Activated T-helper 1 cell treated with anti-CD3 and anti-CD28 coated beads, Interleukin-12 subunit alpha, Interleukin-12 subunit beta, Interleukin-2, Interleukin-4 antibody, amounts not matched to agents 30 ng/mL and 10 ng/mL and 1 ng/mL, durations not matched to agents 14 hours and 24 hours and 36 hours (primary cell): Measurements from ENCODE around the gene SYT7. TPM values are rescaled to one million over a fixed set of nuclear protein-coding genes. Genes with fewer than 3 reads are reported as not detected.
"Not testable (repeated sequence)": the region's sequence is repeated elsewhere in the genome, so short reads cannot be mapped to it uniquely, and the experiment has no call there.

Source experiments
- DNase-seq: peaks from one replicate; pipeline ENCODE4 v3.0.0; 2021; ENCODE audit warnings: low spot score
- H3K27ac Mint-ChIP-seq: one replicate; pipeline ENCODE4 v1.8.0; 2021; ENCODE audit warnings: mild to moderate bottlenecking, mixed read lengths
- H3K27me3 Mint-ChIP-seq: one replicate; pipeline ENCODE4 v1.8.0; 2022; ENCODE audit warnings: mild to moderate bottlenecking, moderate library complexity, mixed read lengths; ENCODE audit not compliant: insufficient read depth
- H3K36me3 Mint-ChIP-seq: one replicate; pipeline ENCODE4 v1.8.0; 2021; ENCODE audit warnings: low read depth, mixed read lengths
- H3K4me1 Mint-ChIP-seq: one replicate; pipeline ENCODE4 v1.8.0; 2021; ENCODE audit warnings: low read depth, mixed read lengths
- H3K4me3 Mint-ChIP-seq: one replicate; pipeline ENCODE4 v1.8.0; 2021; ENCODE audit warnings: mild to moderate bottlenecking, moderate library complexity, mixed read lengths
- H3K9me3 Mint-ChIP-seq: one replicate; pipeline ENCODE4 v1.8.0; 2021; ENCODE audit warnings: mixed read lengths
- intact Hi-C: fragments of 100-400 bp; cut with micrococcal nuclease; formaldehyde crosslinking; loops from one replicate; pipeline ENCODE4 v1.15.1; 2024
- total RNA-seq: library from RNA; stranded (reverse); gene quantifications from 2 replicates; pipeline ENCODE4 v1.2.3, GENCODE V29; 2022

Gene SYT7
- total RNA-seq, 1 donor from 2014 or later: 0.44 TPM

DNA sequence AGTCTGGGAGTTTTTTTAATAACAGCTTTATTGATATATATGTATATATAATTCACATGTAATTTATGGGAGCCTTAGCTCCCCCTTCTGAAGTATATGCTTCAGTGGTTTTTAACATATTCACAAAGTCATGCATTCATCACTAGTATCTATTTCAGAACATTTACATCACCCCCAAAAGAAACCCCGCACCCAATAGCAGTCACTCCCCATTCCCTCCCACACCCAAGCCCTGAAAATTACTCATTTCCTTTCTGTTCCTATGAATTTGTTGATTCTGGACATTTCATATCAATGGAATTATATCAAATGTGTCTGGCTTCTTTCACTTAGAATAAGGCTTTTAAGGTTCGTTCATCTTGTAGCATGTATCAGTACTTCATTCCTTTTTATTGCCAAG lies 35.6 kb upstream of the SYT7 start:
- no peaks in the 10 kb centered on the region for H3K36me3 Mint-ChIP-seq
- no peak overlapping the region for H3K4me3 Mint-ChIP-seq
- H3K9me3 Mint-ChIP-seq: no peaks in the 10 kb centered on the region
- peaks cover 8% of the 10 kb centered on the region for H3K27me3 Mint-ChIP-seq
- H3K27ac Mint-ChIP-seq: no peak overlapping the region
- intact Hi-C loops: no loop called here
- DNase-seq: no peak
- no peaks in the 10 kb centered on the region for H3K4me1 Mint-ChIP-seq

DNA sequence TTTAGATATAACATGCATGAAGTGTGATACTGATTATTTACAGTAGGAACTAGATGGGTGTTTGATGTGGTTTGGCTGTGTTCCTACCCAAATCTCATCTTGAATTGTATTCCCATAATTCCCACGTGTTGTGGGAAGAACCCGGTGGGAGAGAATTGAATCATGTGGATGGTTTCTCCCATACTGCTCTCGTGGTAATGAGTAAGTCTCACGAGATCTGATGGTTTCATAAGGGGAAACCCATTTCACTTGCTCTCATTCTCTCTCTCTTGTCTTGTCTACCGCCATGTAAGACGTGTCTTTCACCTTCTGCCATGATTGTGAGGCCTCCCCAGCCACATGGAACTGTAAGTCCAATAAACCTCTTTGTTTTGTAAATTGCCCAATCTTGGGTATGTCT lies 33.9 kb upstream of the SYT7 start:
- DNase-seq, H3K4me1 Mint-ChIP-seq, H3K4me3 Mint-ChIP-seq, H3K27ac Mint-ChIP-seq, H3K9me3 Mint-ChIP-seq, H3K36me3 Mint-ChIP-seq, H3K27me3 Mint-ChIP-seq, intact Hi-C loops: not testable (repeated sequence)

DNA sequence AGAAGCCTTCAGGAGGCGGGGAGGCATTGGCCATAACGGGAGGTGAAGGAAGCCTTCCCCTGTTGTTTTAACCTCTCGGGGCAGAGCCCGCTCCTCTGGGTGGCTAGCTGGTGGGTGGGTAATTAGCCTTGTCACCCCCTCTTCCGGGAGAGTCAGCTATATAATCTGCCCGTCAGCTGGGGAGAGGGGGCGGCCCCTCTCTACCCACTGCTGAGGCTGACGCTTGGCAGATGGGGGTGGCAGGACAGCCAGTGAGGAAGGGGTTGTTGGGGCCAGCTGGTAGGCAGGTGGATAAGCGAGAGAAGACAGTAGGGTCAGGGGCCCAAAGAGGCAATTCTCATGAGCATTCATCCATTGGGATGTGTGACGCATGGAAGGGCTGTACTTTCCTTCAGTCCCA lies 33.0 kb upstream of the SYT7 start:
- intact Hi-C loops: loop anchor here (1.0 kb wide), 1 partner anchor 39 kb away; no protein-coding TSS in a partner anchor
- H3K27ac Mint-ChIP-seq: no peak overlapping the region
- no peak for DNase-seq
- no peaks in the 10 kb centered on the region for H3K4me1 Mint-ChIP-seq
- peaks cover 13% of the 10 kb centered on the region for H3K27me3 Mint-ChIP-seq
- H3K4me3 Mint-ChIP-seq: no peak overlapping the region
- no peaks in the 10 kb centered on the region for H3K36me3 Mint-ChIP-seq
- H3K9me3 Mint-ChIP-seq: no peaks in the 10 kb centered on the region

DNA sequence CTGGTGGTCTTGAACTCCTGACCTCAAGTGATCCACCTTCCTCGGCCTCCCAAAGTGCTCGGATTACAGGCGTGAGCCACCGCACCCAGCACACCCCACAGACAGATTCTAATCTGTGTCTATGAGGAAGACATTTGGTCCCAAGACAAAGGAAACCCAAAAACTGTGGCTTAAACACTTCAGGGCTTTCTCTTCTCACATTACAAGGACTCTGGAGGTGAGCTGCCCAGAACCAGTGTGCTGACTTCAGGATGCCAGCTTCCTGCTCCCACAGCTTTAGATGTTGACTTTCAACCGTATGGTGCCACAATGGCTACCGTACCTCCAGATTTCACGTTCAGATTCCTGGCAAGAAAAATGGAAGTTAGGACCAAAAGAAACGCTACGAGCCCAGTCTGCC lies 32.2 kb upstream of the SYT7 start:
- Mint-ChIP-seq H3K36me3 (no peaks in the 10 kb centered on the region), H3K27me3 (peaks cover 13% of the 10 kb centered on the region), H3K27ac (no peak overlapping the region), H3K4me1 (no peaks in the 10 kb centered on the region), H3K4me3 (no peak overlapping the region), H3K9me3 (no peaks in the 10 kb centered on the region)
- intact Hi-C loops: loop anchor here (1.0 kb wide), 1 partner anchor 38 kb away; no protein-coding TSS in a partner anchor
- no peak for DNase-seq

DNA sequence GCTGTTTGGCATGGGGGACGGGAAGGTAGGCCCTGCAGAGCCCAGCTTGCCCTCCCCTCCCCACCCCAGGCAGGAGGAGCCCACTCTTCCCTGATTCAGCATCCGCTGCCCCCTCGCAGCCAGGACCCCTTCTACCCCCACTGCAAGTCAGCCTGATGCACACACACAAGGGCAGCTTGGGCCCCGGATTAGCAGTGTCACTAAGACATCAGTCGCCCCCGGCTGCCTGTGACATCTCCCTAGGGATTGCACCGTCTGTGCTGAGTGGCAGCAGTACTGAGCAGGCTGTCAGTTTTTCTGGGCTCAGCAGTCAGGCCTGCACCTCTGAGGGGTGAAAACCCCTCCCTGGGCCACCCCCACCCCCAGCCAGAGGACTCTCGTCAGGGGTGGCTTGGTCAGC lies 30.4 kb upstream of the SYT7 start:
- Mint-ChIP-seq H3K4me3 (no peak overlapping the region), H3K4me1 (no peaks in the 10 kb centered on the region), H3K36me3 (no peaks in the 10 kb centered on the region), H3K27ac (no peak overlapping the region), H3K27me3 (peaks cover 9% of the 10 kb centered on the region), H3K9me3 (no peaks in the 10 kb centered on the region)
- DNase-seq: no peak
- intact Hi-C loops: no loop called here

DNA sequence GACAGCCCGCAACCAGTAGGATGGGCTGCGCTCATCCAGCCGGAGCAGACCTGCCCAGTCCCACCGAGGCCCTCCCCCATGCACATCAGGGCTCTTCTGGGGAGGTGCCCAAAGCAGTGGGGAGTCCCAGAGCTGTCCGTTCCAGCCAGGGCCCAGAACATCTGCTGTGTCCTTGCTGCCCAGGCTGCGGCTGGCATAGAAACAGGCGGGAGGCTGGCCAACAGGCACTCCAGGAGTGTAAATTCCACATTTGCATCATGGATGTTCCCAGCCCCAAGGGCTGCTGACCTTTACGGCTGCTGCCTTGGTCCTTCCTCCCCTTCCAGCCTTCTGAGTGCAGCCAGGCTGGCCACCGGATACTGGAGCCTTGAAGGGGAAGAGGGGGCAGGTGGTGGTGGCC lies 30.0 kb upstream of the SYT7 start:
- DNase-seq: no peak
- H3K9me3 Mint-ChIP-seq: no peaks in the 10 kb centered on the region
- peaks cover 9% of the 10 kb centered on the region for H3K27me3 Mint-ChIP-seq
- H3K4me3 Mint-ChIP-seq: no peak overlapping the region
- H3K27ac Mint-ChIP-seq: no peak overlapping the region
- H3K4me1 Mint-ChIP-seq: no peaks in the 10 kb centered on the region
- intact Hi-C loops: no loop called here
- no peaks in the 10 kb centered on the region for H3K36me3 Mint-ChIP-seq

DNA sequence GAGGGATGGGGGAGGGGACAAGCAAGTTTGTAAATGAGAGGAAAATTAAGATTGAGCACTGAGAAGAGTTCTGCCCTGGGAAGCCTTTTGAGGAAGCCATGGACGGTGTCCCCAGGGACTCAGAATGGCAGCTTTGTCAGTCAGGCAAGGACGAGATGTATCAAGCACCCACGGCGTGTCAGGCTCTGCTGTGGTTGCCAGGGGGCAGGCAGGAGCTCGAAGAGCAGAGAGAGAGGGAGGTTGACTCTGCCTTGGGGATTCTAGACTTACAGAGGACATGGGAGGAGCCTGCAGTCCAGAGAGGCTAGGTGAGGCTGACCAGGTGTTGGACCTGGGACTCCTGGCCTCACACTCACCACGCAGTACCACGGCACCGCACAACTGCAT lies 29.1 kb upstream of the SYT7 start:
- DNase-seq: no peak
- H3K27ac Mint-ChIP-seq: no peak overlapping the region

DNA sequence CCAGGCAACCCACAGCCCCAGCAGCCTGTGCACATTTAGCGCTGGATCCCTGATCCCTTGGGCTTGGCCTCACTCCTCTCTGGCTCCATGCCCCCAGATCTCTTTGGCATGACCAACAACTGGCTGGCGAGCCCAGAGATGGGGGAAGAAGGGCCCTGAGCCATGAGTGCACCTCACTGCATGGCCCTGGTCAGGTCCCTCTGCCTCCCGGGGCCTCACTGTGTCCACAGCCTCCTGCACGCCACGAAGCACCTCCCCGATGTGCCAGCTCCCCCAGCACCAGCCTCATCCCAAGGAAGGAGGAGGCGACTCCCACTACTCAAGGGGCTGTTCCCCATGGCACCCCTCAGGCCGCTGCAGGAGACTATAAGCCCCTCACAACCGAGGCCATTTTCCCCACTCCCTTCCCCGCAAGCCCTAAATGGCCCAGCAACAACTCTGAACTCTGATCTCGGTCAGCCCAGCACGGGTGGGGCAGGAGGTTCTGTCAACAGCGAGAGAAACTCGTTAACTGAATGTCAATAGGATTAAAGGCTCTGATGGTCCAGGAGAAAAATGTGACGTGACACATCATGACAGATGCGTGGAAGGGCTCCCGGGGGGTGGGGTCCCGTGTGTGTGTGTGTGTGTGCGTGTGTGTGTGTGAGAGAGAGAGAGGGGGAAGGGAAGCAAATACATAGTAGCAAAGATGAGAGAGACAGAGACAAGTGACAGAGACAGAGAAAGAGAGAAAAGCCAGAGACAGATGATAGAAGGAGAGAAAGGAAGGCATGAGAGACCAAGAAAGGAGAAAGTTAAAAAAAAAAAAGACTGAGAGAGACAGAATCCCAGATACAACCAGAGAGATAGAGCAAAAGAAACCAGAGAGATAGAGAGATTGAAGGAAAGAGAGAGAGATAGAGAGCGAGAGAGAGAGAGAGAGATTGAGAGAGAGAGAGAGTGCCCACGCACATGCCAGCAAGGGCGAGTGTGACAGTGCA lies 28.4 kb upstream of the SYT7 start:
- no peaks in the 10 kb centered on the region for H3K36me3 Mint-ChIP-seq
- H3K27ac Mint-ChIP-seq: no peak overlapping the region
- intact Hi-C loops: no loop called here
- no peak overlapping the region for H3K4me3 Mint-ChIP-seq
- no peaks in the 10 kb centered on the region for H3K9me3 Mint-ChIP-seq
- H3K27me3 Mint-ChIP-seq: peaks cover 9% of the 10 kb centered on the region
- DNase-seq: no peak
- no peaks in the 10 kb centered on the region for H3K4me1 Mint-ChIP-seq

More for the DNA sequence above, 29.1 kb upstream of the SYT7 start:
- intact Hi-C loops: no loop called here
- Mint-ChIP-seq H3K36me3 (no peaks in the 10 kb centered on the region), H3K4me1 (no peaks in the 10 kb centered on the region), H3K9me3 (no peaks in the 10 kb centered on the region), H3K27me3 (peaks cover 9% of the 10 kb centered on the region), H3K4me3 (no peak overlapping the region)

DNA sequence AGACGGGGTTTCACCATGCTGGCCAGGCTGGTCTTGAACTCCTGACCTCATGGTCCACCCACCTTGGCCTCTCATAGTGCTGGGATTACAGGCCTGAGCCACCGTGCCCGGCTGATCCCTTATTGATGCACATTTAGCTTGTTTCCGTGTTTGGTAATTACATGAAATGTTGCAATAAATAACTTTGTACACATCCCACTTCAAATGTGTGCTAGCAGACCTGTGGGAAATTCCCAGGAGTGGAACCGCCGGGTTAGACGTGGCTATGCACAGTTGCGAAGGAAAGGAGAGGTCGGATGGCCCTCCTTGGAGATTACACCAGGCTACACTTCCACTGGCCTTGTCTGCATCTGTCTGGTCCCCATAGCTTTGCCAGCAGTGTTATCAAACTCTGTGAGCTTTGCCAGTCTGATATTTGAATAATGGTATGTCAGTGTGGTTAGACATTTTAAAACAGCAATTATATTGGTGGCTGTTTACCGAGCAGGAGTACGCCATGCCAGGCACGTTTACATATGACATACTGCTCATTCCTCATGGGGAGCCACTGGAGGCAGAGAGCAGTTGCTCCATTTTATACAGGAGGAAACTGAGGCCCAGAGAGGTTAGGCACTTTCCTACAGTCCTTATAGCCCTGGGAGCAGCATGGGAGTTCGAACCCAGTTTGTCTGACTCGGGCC lies 27.2 kb upstream of the SYT7 start:
- Mint-ChIP-seq H3K4me3 (no peak overlapping the region), H3K36me3 (no peaks in the 10 kb centered on the region), H3K27ac (no peak overlapping the region), H3K27me3 (peaks cover 9% of the 10 kb centered on the region), H3K4me1 (no peaks in the 10 kb centered on the region), H3K9me3 (no peaks in the 10 kb centered on the region)
- intact Hi-C loops: no loop called here
- DNase-seq: no peak

DNA sequence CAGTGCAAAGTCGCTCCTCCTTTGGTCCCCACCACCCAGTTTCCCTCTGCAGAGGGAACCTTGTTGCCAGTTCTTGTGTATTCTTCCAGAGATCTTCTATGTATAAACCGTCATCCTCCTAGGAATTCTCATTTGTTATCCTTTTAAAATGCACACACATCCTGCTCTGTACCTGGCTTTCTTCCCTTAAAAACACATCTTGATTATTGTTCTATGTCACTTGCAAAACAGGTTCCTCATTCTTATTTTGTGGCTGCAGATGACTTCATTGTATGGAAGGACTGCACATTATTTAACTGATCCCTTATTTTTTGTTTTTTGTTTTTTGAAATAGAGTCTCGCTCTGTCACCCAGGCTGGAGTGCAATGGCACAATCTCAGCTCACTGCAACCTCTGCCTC lies 26.6 kb upstream of the SYT7 start:
- H3K36me3 Mint-ChIP-seq: no peaks in the 10 kb centered on the region
- H3K27me3 Mint-ChIP-seq: peaks cover 9% of the 10 kb centered on the region
- intact Hi-C loops: no loop called here
- no peak overlapping the region for H3K4me3 Mint-ChIP-seq
- H3K27ac Mint-ChIP-seq: no peak overlapping the region
- DNase-seq: no peak
- no peaks in the 10 kb centered on the region for H3K9me3 Mint-ChIP-seq
- no peaks in the 10 kb centered on the region for H3K4me1 Mint-ChIP-seq

DNA sequence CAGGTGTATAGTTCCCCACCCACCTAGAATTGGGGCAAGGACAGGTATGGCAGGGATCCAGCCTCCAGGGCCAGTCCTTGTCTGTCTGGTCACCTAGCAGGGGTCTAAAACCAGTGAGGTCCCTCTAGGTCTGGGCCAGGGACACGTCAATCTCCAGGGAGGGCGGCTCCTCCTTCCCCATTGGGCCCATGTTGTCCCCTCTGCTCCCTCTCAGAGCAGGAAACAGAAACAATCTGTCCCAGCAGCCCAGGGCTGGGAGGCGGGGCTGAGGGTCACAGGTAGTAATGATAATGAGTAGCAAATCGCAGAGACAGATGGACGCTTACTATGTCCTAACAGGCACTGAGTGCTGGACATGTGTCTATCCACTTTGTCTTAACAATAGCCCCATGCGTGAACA lies 22.8 kb upstream of the SYT7 start:
- intact Hi-C loops: no loop called here
- no peak for DNase-seq
- no peaks in the 10 kb centered on the region for H3K36me3 Mint-ChIP-seq
- no peaks in the 10 kb centered on the region for H3K9me3 Mint-ChIP-seq
- peaks cover 2% of the 10 kb centered on the region for H3K27me3 Mint-ChIP-seq
- no peak overlapping the region for H3K4me3 Mint-ChIP-seq
- H3K27ac Mint-ChIP-seq: no peak overlapping the region
- no peaks in the 10 kb centered on the region for H3K4me1 Mint-ChIP-seq

DNA sequence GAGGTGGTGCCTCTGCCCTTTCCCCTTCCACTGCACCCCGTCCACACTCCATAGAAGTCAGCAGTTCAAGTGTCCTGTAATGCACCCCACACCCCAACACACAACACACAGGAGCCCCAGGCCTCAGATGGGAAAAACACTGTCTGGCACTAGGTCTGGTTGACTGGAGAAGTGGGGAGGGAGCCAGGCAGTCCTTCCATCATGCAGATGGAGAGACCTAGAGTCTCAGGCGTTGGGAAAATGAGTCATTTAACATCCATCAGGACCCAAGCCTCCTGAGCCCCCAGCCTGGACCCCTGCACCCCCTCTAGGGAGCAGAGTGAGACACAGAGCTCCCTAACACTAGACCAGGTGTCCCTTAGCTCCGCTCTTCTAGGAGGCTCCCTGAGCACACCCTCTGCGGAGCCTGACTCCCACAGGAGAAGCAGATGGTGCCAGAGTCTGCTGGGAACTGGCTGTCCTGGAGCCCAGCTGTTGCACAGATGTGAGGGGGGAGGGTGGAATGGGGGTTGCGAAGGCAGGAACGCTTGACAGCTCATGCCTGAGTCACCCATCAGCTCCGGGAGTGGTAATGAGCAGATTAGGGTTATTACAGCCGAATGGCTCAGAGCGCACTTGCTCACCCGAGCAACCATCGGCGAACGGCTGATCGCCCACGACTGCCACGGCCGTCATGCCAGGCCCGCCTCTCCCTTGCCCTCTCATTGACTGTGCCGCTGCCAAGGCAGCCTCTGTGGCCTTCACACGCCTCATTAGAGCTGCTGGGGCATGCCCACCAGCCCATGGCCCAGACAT lies 22.1 kb upstream of the SYT7 start:
- intact Hi-C loops: no loop called here
- H3K27ac Mint-ChIP-seq: no peak overlapping the region
- no peaks in the 10 kb centered on the region for H3K4me1 Mint-ChIP-seq

DNA sequence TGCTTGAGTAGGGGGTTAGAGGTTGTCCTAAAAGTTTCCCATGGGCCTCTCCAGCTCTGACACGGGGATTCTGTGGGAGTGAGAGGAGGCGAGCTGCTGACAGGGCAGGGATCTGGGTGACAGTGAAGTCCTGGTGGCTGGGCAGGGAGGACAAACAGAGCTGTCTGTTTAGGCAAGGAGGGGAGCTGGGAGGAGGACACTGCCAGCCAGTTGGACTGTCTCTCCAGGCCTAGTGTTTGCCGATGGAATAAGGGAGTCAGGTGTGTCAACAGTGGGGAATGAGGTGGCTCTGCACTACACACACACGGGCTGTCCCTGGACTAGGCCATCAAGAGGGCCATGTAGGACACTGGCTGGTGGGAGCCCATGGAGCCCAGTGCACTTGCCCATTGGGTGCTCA lies 20.6 kb upstream of the SYT7 start:
- Mint-ChIP-seq H3K36me3 (no peaks in the 10 kb centered on the region), H3K27me3 (peaks cover 6% of the 10 kb centered on the region)
- intact Hi-C loops: no loop called here

More for the DNA sequence above, 22.1 kb upstream of the SYT7 start:
- no peaks in the 10 kb centered on the region for H3K9me3 Mint-ChIP-seq
- H3K4me3 Mint-ChIP-seq: no peak overlapping the region
- DNase-seq: no peak
- no peaks in the 10 kb centered on the region for H3K36me3 Mint-ChIP-seq
- H3K27me3 Mint-ChIP-seq: peaks cover 4% of the 10 kb centered on the region

More for the DNA sequence above, 20.6 kb upstream of the SYT7 start:
- no peak overlapping the region for H3K27ac Mint-ChIP-seq
- no peak for DNase-seq
- H3K9me3 Mint-ChIP-seq: no peaks in the 10 kb centered on the region
- no peaks in the 10 kb centered on the region for H3K4me1 Mint-ChIP-seq
- no peak overlapping the region for H3K4me3 Mint-ChIP-seq
